PC-3 (cell line): ENCODE measurements around the gene ZNF469. TPM values are rescaled to one million over a fixed set of nuclear protein-coding genes. Genes with fewer than 3 reads are reported as not detected.

Experiments
- ATAC-seq: fragments of 200-7000 bp; cut with Tn5 transposase; 2 replicates; pipeline ENCODE4 v1.9.1; 2020; ENCODE audit warnings: mild to moderate bottlenecking, moderate library complexity
- BruUV-seq: library from RNA; stranded (reverse); fragments of 400-500 nt; replicated peaks from 2 replicates; lab custom pipeline; 2021; lab: Mats Ljungman, UMichigan
- CTCF ChIA-PET: fragments of 300-600 bp; sonication (Branson Sonifier 250); formaldehyde crosslinking; loops from one replicate; lab custom pipeline; 2022; ENCODE audit warnings: antibody characterized with exemption; lab: Charles Lee
- POLR2A ChIA-PET: fragments of 300-600 bp; sonication (Branson Sonifier 250); formaldehyde crosslinking; loops from one replicate; lab custom pipeline; 2022; ENCODE audit warnings: antibody characterized with exemption; ENCODE audit not compliant: unreplicated experiment; lab: Charles Lee
- DNase-seq: peaks from one replicate; pipeline ENCODE4 v3.0.0-alpha.2; 2015
- H2AFZ ChIP-seq: fragments of 300-600 bp; sonication (generic); 2 replicates; pipeline ENCODE4 v1.6.0; 2016; ENCODE audit warnings: antibody characterized with exemption, low read length
- H3F3A ChIP-seq: fragments of 300-600 bp; sonication (generic); one replicate; pipeline ENCODE4 v1.6.0; 2017; ENCODE audit warnings: antibody characterized with exemption, low read length, control low read depth, mild to moderate bottlenecking; ENCODE audit not compliant: unreplicated experiment
- H3K27ac ChIP-seq: fragments of 300-600 bp; sonication (generic); 2 replicates; pipeline ENCODE4 v1.5.1; 2016; ENCODE audit warnings: mild to moderate bottlenecking, low read length
- H3K27me3 ChIP-seq: fragments of 300-600 bp; sonication (generic); 2 replicates; pipeline ENCODE4 v1.6.1; 2016; ENCODE audit warnings: low read length, mixed read lengths
- H3K36me3 ChIP-seq: fragments of 300-600 bp; sonication (generic); 2 replicates; pipeline ENCODE4 v1.6.1; 2016; ENCODE audit warnings: low read depth, mixed run types, low read length, mixed read lengths
- H3K4me1 ChIP-seq: fragments of 300-600 bp; sonication (generic); 2 replicates; pipeline ENCODE4 v1.5.1; 2016; ENCODE audit warnings: low read length; ENCODE audit not compliant: insufficient read depth
- H3K4me2 ChIP-seq: fragments of 300-600 bp; sonication (generic); 2 replicates; pipeline ENCODE4 v1.6.0; 2016; ENCODE audit warnings: low read length
- H3K4me3 ChIP-seq: fragments of 300-600 bp; sonication (generic); 2 replicates; pipeline ENCODE4 v1.5.1; 2016; ENCODE audit warnings: mild to moderate bottlenecking, low read length, mixed read lengths
- H3K79me2 ChIP-seq: fragments of 300-600 bp; sonication (generic); 2 replicates; pipeline ENCODE4 v1.6.1; 2017; ENCODE audit warnings: low read length, mixed read lengths
- H3K9ac ChIP-seq: fragments of 300-600 bp; sonication (generic); 2 replicates; pipeline ENCODE4 v1.6.0; 2016; ENCODE audit warnings: mild to moderate bottlenecking, low read length
- H3K9me2 ChIP-seq: fragments of 300-600 bp; sonication (generic); replicated peaks from 2 replicates; pipeline ENCODE4 v1.6.1; 2016; ENCODE audit warnings: mixed run types, low read length, mixed read lengths
- H3K9me3 ChIP-seq: fragments of 300-600 bp; sonication (generic); 2 replicates; pipeline ENCODE4 v1.6.1; 2016; ENCODE audit warnings: low read length, mixed read lengths
- H4K20me1 ChIP-seq: fragments of 300-600 bp; sonication (generic); 2 replicates; pipeline ENCODE4 v1.6.1; 2016; ENCODE audit warnings: low read length, mixed read lengths
- EZH2 ChIP-seq: fragments of 300-600 bp; sonication (generic); IDR thresholded peaks from one replicate; pipeline ENCODE4 v1.6.1; 2017; ENCODE audit warnings: antibody characterized with exemption, mild to moderate bottlenecking, low read length; ENCODE audit not compliant: unreplicated experiment
- EZH2phosphoT487 ChIP-seq: fragments of 300-600 bp; sonication (generic); IDR thresholded peaks from 2 replicates; pipeline ENCODE4 v1.6.1; 2018; ENCODE audit warnings: mild to moderate bottlenecking, antibody characterized with exemption, low read length, borderline replicate concordance
- intact Hi-C: fragments of 100-400 bp; cut with micrococcal nuclease; formaldehyde crosslinking; loops from 2 replicates; pipeline ENCODE4 v1.9.0; 2023
- total RNA-seq: library from RNA; depleted of rRNA; stranded (reverse); fragments of >200 nt; gene quantifications from 2 replicates; pipeline ENCODE4 v1.2.3, GENCODE V29; 2014
- TF ChIP-seq, protein P1 (sequence below): fragments of 300-600 bp; sonication (generic); conservative IDR thresholded peaks from 2 replicates; pipeline ENCODE4 v1.5.1; 2017; ENCODE audit warnings: antibody characterized with exemption, low read depth, mild to moderate bottlenecking, low read length

Gene ZNF469
- total RNA-seq, 1 experiment from 2014 or later: 3.1 TPM

DNA sequence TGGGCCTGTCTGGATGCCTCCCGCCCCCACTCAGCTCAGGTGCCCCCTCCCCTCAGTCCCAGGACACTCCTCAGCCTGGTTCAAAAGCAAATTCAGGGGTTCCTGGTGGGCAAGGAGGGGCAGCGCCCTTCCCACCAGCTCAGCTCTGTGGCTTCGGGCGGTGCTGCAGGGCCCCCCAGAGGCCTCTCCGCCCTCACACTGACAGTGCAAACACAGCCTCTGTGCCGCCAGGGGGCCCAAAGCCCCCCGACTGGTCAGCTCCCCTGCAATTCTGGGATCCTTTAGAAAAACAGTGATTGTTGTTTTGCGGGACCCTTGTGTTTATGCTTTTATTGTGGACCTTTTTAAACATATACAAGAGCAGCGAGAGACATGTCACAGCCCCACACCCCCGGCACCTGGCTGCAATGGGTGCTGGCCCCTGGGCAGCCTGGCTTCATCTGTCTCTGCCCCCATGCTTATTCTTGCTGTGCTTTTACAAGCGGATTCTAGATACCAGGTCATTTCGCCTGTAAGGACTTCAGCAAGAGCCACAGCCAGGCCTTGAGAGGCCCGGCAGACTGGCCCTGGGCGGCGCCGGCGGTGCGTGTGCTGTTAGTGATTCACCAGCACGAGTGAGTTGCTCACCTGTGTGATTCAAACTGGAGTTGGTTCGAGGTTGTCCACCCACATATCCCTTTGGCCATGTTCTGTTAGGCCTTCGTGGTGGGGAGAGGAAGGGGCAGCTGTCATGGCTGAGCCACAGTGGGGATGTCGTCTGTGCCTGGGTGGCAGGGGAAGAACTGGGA, 21.2 kb downstream of the ZNF469 start:
- Histone ChIP-seq H3K9me3 (no peaks in the 10 kb centered on the region), H3K9me2 (no peaks in the 10 kb centered on the region), H3K27me3 (no peaks in the 10 kb centered on the region), H2AFZ (no peak overlapping the region), H3K4me3 (no peak overlapping the region), H3K4me1 (no peaks in the 10 kb centered on the region), H3K36me3 (no peaks in the 10 kb centered on the region), H3K4me2 (no peak overlapping the region), H3F3A (no peaks in the 10 kb centered on the region), H3K9ac (no peak overlapping the region), H4K20me1 (no peaks in the 10 kb centered on the region), H3K27ac (no peak overlapping the region), H3K79me2 (no peaks in the 10 kb centered on the region)
- DNase-seq (peak; percentile 21), ATAC-seq (peak; percentile 64)
- TF ChIP-seq EZH2 (no peak), EZH2phosphoT487 (no peak)
- TF ChIP-seq, protein P1, sequence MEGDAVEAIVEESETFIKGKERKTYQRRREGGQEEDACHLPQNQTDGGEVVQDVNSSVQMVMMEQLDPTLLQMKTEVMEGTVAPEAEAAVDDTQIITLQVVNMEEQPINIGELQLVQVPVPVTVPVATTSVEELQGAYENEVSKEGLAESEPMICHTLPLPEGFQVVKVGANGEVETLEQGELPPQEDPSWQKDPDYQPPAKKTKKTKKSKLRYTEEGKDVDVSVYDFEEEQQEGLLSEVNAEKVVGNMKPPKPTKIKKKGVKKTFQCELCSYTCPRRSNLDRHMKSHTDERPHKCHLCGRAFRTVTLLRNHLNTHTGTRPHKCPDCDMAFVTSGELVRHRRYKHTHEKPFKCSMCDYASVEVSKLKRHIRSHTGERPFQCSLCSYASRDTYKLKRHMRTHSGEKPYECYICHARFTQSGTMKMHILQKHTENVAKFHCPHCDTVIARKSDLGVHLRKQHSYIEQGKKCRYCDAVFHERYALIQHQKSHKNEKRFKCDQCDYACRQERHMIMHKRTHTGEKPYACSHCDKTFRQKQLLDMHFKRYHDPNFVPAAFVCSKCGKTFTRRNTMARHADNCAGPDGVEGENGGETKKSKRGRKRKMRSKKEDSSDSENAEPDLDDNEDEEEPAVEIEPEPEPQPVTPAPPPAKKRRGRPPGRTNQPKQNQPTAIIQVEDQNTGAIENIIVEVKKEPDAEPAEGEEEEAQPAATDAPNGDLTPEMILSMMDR: no peak
- no TSS peak for BruUV-seq
- POLR2A ChIA-PET: no interaction called here
- CTCF ChIA-PET: no interaction called here
- intact Hi-C loops: no loop called here

DNA sequence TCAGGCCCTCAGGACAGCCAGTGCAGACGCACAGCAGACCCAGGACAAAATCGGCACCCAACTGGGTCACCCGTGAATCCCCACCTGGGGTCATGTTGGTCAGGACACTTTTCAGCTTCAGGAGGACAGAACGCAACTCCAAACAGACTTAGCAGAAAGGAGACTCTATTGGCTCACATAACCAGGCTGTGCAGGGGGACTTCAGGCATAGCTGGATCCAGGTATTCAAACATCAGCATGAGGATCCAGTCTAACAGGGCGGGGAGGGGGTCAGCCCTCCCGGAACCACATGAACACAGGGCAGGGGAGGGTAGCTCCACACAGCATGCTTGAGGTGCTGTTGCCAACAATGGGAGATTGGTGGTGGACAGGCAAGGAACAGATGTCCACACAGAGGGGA, 22.0 kb downstream of the ZNF469 start:
- Histone ChIP-seq H3K4me3 (no peak overlapping the region), H3K4me2 (no peak overlapping the region), H2AFZ (no peak overlapping the region), H3K27me3 (no peaks in the 10 kb centered on the region), H3F3A (no peaks in the 10 kb centered on the region), H3K79me2 (no peaks in the 10 kb centered on the region), H3K9me3 (no peaks in the 10 kb centered on the region), H3K4me1 (no peaks in the 10 kb centered on the region), H4K20me1 (no peaks in the 10 kb centered on the region), H3K9ac (no peak overlapping the region), H3K9me2 (no peaks in the 10 kb centered on the region), H3K36me3 (no peaks in the 10 kb centered on the region), H3K27ac (no peak overlapping the region)
- CTCF ChIA-PET: no interaction called here
- POLR2A ChIA-PET: no interaction called here
- TF ChIP-seq EZH2phosphoT487 (no peak), EZH2 (no peak)
- TF ChIP-seq, protein P1: no peak
- no TSS peak for BruUV-seq
- DNase-seq (no peak), ATAC-seq (no peak)
- intact Hi-C loops: no loop called here
